Measurements from ENCODE around the gene RFX5. TPM values are rescaled to one million over a fixed set of nuclear protein-coding genes. Genes with fewer than 3 reads are reported as not detected.

RFX5 gene
- total and polyA plus RNA-seq, 2 donors = 31.2 to 42.9 TPM

DNA sequence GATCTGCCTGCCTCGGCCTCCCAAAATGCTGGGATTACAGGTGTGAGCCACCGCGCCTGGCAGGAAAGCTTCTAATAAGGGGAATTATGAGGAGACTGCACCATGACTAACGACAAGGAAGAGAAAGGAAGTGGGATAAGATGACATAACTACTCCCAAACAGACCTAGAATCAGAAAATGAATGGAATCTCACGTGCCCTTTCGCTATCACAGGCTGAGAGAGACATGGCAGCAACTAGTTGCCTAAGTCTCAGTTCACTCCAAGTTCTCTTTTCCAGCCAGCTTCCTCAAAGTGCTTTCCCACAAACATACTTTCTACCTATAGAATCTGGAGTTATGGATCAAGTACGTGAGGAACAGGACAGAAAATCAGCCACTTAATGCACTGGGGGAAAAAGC, 21.8 kb downstream of the RFX5 start:
- Histone ChIP-seq H3K36me3 (ENCODE audit: insufficient read depth) (peaks cover 4% of the 10 kb centered on the region), H3K27ac (ENCODE audit: low read depth) (no peak overlapping the region), H3K4me1 (ENCODE audit: insufficient read depth) (no peaks in the 10 kb centered on the region), H3K4me3 (ENCODE audit: low read depth, low read length) (no peak overlapping the region)
- 85% methylated on average over 7 of the region's 7 CpGs for WGBS
- no peak for DNase-seq (ENCODE audit: extremely low spot score)

- H3K4me1 ChIP-seq (ENCODE audit: insufficient read depth) = no peaks in the 10 kb centered on the region
- no peak overlapping the region for H3K4me3 ChIP-seq (ENCODE audit: low read depth, low read length)
- H3K36me3 ChIP-seq (ENCODE audit: insufficient read depth) = peaks cover 4% of the 10 kb centered on the region
- DNase-seq (ENCODE audit: extremely low spot score) = no peak
- 93% methylated on average over 4 of the region's 4 CpGs for WGBS
- H3K27ac ChIP-seq (ENCODE audit: low read depth) = no peak overlapping the region
These were observed 22.6 kb downstream of the RFX5 start for GRCh38 chr1:151324390-151324930.

GRCh38 chr1:151318975-151319374, 28.1 kb downstream of the RFX5 start:
- Histone ChIP-seq H3K4me3 (ENCODE audit: low read depth, low read length) (no peak overlapping the region), H3K36me3 (ENCODE audit: insufficient read depth) (peaks cover 4% of the 10 kb centered on the region), H3K4me1 (ENCODE audit: insufficient read depth) (no peaks in the 10 kb centered on the region), H3K27ac (ENCODE audit: low read depth) (no peak overlapping the region)
- WGBS = 74% methylated on average over 3 of the region's 3 CpGs
- DNase-seq (ENCODE audit: extremely low spot score) = no peak

GRCh38 chr1:151315565-151316235, 31.4 kb downstream of the RFX5 start:
- H3K4me1 ChIP-seq (ENCODE audit: insufficient read depth) = no peaks in the 10 kb centered on the region
- WGBS = 89% methylated on average over 17 of the region's 17 CpGs
- H3K27ac ChIP-seq (ENCODE audit: low read depth) = no peak overlapping the region
- DNase-seq (ENCODE audit: extremely low spot score) = no peak
- H3K36me3 ChIP-seq (ENCODE audit: insufficient read depth) = peaks cover under 1% of the 10 kb centered on the region
- H3K4me3 ChIP-seq (ENCODE audit: low read depth, low read length) = no peak overlapping the region

- Histone ChIP-seq H3K4me3 (ENCODE audit: low read depth, low read length) (no peak overlapping the region), H3K36me3 (ENCODE audit: insufficient read depth) (no peaks in the 10 kb centered on the region), H3K27ac (ENCODE audit: low read depth) (no peak overlapping the region), H3K4me1 (ENCODE audit: insufficient read depth) (no peaks in the 10 kb centered on the region)
- 48% methylated on average over 3 of the region's 3 CpGs for WGBS
- no peak for DNase-seq (ENCODE audit: extremely low spot score)
These were observed 32.7 kb downstream of the RFX5 start for GRCh38 chr1:151314137-151314875.

DNA sequence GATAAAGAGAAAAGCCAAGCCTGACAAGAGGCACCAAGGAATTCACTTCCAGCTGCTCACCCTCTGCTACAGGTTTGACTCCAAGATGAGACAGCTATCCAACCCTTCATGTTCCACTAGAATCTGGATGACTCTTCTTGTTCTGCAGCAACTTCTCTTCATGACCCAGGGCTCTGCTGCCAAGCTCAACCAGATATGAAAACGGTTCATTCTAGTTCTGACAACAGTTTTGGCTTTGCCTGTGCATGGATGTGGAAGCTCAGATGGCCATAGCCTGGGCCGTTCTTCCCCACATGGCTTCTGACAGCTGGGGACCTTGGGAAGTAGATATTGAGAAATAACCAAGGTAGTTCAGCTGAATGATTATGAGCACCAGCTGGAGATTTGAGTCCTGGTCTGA, 33.6 kb downstream of the RFX5 start:
- 48% methylated on average over 2 of the region's 2 CpGs for WGBS
- no peak overlapping the region for H3K27ac ChIP-seq (ENCODE audit: low read depth)
- H3K4me3 ChIP-seq (ENCODE audit: low read depth, low read length) = no peak overlapping the region
- no peaks in the 10 kb centered on the region for H3K36me3 ChIP-seq (ENCODE audit: insufficient read depth)
- H3K4me1 ChIP-seq (ENCODE audit: insufficient read depth) = no peaks in the 10 kb centered on the region
- DNase-seq (ENCODE audit: extremely low spot score) = no peak

DNA sequence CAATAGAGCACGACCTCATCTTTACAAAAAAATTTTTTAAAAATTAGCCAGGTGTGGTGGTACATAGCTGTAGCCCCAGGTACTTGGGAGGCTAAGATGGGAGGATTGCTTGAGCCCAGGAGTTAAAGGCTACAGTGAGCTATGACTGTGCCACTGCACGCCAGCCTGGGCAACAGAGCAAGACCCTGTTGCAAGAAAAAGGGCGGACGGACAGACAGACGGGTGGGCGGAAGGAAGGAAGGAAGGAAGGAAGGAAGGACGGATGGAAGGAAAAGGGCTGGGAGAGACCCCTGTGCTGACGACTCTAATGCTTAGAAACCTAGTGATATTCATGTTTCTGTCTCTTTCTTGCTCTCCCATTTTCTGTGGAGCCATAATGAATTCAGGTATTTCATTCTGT, 34.2 kb downstream of the RFX5 start:
- no peak for DNase-seq (ENCODE audit: extremely low spot score)
- peak overlapping the region; percentile 70 for H3K27ac ChIP-seq (ENCODE audit: low read depth)
- no peaks in the 10 kb centered on the region for H3K36me3 ChIP-seq (ENCODE audit: insufficient read depth)
- H3K4me3 ChIP-seq (ENCODE audit: low read depth, low read length) = no peak overlapping the region
- H3K4me1 ChIP-seq (ENCODE audit: insufficient read depth) = no peaks in the 10 kb centered on the region
- 89% methylated on average over 8 of the region's 8 CpGs for WGBS

DNA sequence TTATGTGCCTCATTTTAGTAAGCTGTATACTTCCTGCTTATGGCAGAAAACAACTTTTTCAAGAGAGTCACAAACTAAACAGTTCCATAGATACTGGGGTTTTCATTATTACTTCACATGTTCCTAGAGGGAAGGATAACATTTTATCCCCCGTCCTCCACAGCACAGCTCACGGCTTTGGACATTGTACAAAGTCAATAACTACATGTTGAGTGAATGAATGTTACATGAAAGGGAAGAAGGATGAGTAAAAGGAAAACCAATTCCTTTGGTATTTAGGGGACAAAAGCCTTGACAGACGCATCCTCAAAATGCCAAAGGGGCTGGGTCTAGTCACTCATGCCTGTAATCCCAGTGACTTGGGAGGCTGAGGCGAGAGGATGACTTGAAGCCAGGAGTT, 34.6 kb downstream of the RFX5 start:
- H3K4me3 ChIP-seq (ENCODE audit: low read depth, low read length) = no peak overlapping the region
- no peaks in the 10 kb centered on the region for H3K4me1 ChIP-seq (ENCODE audit: insufficient read depth)
- DNase-seq (ENCODE audit: extremely low spot score) = no peak
- peaks cover 2% of the 10 kb centered on the region for H3K36me3 ChIP-seq (ENCODE audit: insufficient read depth)
- WGBS = 89% methylated on average over 4 of the region's 4 CpGs
- peak overlapping the region; percentile 90 for H3K27ac ChIP-seq (ENCODE audit: low read depth)

DNA sequence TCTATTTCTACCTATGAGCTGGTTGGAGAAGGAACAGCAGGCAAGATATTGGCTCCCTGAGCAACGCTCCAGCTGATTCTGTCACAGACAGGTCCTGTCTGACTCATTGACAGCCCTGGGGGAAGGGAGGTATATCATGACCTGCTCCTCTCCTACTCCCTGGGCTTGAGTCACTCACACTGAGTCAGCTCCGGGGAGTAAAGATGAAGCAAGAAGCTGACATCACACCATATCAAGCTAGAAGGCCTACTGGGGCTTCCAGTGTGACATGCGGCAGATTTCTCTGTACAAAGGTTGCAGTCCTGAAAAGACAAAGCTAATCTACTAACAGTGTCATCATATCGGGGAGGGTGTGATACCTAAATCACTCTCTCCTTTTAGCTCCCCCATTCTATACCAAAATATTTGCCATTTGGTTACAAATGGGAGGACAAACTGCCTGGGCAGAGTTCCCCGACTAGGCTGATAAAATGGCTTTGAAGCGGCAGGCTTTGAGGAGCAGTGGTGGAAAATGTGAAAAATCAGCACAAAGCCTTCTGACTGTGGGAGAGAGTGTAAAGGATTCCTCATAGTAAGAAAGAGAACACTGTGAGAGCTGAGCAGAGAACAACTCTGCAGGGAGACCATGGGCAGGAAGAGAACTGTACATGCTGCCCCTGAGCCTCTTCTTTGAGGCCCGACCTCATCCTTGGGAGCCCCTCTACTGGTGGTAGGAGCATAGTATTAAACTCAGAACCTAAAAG, 35.3 kb downstream of the RFX5 start:
- DNase-seq (ENCODE audit: extremely low spot score) = no peak
- Histone ChIP-seq H3K27ac (ENCODE audit: low read depth) (peak overlapping the region; percentile 90), H3K36me3 (ENCODE audit: insufficient read depth) (peaks cover 4% of the 10 kb centered on the region), H3K4me1 (ENCODE audit: insufficient read depth) (no peaks in the 10 kb centered on the region), H3K4me3 (ENCODE audit: low read depth, low read length) (no peak overlapping the region)
- WGBS = 37% methylated on average over 7 of the region's 7 CpGs

DNA sequence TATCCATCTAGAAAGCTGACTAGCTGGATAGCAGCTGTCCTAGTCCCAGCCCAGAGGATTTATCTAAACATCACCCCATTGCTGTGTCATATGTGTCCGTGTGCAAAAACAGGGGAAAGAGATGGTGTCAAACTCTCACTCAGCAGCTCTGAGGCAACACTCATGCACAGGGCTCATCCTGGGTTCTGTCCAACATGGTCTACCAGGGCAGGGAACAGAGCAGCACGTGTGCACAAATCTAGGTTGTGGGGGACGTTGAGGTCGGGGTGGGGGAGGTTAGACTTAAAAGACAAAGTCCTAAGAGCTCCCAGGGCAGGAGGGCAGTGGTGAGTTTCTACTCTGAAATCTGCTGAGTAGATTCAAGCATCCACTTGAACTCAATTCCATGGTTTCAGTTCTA, 36.0 kb downstream of the RFX5 start:
- Histone ChIP-seq H3K4me1 (ENCODE audit: insufficient read depth) (no peaks in the 10 kb centered on the region), H3K36me3 (ENCODE audit: insufficient read depth) (peaks cover 4% of the 10 kb centered on the region), H3K27ac (ENCODE audit: low read depth) (peak overlapping the region; percentile 54), H3K4me3 (ENCODE audit: low read depth, low read length) (no peak overlapping the region)
- WGBS = 70% methylated on average over 4 of the region's 4 CpGs
- no peak for DNase-seq (ENCODE audit: extremely low spot score)

GRCh38 chr1:151309811-151310323, 37.2 kb downstream of the RFX5 start:
- peaks cover 4% of the 10 kb centered on the region for H3K36me3 ChIP-seq (ENCODE audit: insufficient read depth)
- WGBS = 40% methylated on average over 7 of the region's 7 CpGs
- H3K4me1 ChIP-seq (ENCODE audit: insufficient read depth) = no peaks in the 10 kb centered on the region
- peak overlapping the region; percentile 54 for H3K27ac ChIP-seq (ENCODE audit: low read depth)
- no peak overlapping the region for H3K4me3 ChIP-seq (ENCODE audit: low read depth, low read length)
- no peak for DNase-seq (ENCODE audit: extremely low spot score)

DNA sequence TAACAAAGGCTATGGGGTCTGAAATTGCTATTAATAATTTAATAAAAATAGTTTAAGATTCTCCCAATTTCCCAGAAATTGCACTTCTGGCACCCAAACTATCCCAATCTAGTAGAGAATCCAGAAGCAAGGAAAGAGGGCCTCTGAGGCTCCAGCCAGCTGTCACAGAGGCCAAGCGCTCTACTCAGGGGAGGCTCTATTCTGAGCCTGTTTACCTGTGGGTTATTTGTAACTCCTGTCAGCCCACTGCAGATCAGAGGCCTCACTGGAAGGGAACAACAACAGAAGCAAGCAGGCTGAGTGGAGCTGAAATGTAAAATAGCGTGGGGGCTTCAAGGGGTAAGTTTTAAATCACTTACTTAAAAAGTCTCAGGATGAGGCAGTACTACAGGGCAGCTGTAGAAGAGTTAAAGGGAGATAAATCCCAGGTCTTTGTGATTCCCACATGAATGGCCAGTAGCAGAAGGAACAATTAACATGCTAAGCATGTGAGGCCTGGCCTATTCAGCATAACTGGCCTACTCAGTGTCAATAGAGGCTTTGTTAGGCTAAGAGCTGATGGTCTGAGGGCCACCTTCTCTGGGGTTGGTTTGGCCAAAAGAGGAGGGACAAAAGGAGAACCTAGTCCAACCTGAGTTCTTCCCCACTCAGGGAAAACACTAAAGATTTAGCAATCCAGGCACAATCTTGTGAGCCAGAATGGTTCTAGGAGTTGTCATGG, 52.1 kb downstream of the RFX5 start:
- H3K36me3 ChIP-seq (ENCODE audit: insufficient read depth) = peaks cover 11% of the 10 kb centered on the region
- H3K27ac ChIP-seq (ENCODE audit: low read depth) = no peak overlapping the region
- 85% methylated on average over 2 of the region's 2 CpGs for WGBS
- no peaks in the 10 kb centered on the region for H3K4me1 ChIP-seq (ENCODE audit: insufficient read depth)
- DNase-seq (ENCODE audit: extremely low spot score) = no peak
- H3K4me3 ChIP-seq (ENCODE audit: low read depth, low read length) = no peak overlapping the region

GRCh38 chr1:151293093-151293492, 54.0 kb downstream of the RFX5 start:
- no peak overlapping the region for H3K4me3 ChIP-seq (ENCODE audit: low read depth, low read length)
- WGBS = 79% methylated on average over 6 of the region's 6 CpGs
- no peaks in the 10 kb centered on the region for H3K4me1 ChIP-seq (ENCODE audit: insufficient read depth)
- no peak for DNase-seq (ENCODE audit: extremely low spot score)
- no peak overlapping the region for H3K27ac ChIP-seq (ENCODE audit: low read depth)
- H3K36me3 ChIP-seq (ENCODE audit: insufficient read depth) = peaks cover 9% of the 10 kb centered on the region
